ENCODE measurements around the gene FPGS. TPM values are rescaled to one million over a fixed set of nuclear protein-coding genes. Genes with fewer than 3 reads are reported as not detected.
A peak's percentile ranks its signal among the peaks of the same experiment; 100 is the strongest.
"Not testable (repeated sequence)": the region's sequence is repeated elsewhere in the genome, so short reads cannot be mapped to it uniquely, and the experiment has no call there.

FPGS gene
- total RNA-seq, 6 experiments from 2014 or later: 51.9 to 69.2 (median 62.7) TPM

- no peaks in the 10 kb centered on the region for H3K9me3 Mint-ChIP-seq
- no peak for TF ChIP-seq CTCF (IDR thresholded peaks at IDR 0.05)
- no peak for DNase-seq
- H3K36me3 Mint-ChIP-seq (ENCODE audit: low read depth): peaks cover 18% of the 10 kb centered on the region
- peaks cover 45% of the 10 kb centered on the region for H3K4me1 Mint-ChIP-seq (ENCODE audit: low read depth)
- peak overlapping the region; percentile 50; the same call in 1 of the 2 replicates for H3K4me3 Mint-ChIP-seq
- H3K27ac Mint-ChIP-seq: peak overlapping the region; percentile 78
- peaks cover 3% of the 10 kb centered on the region for H3K27me3 Mint-ChIP-seq (ENCODE audit: insufficient read depth)
Measured at GRCh38 chr9:127829205-127829906, 26.7 kb downstream of the FPGS start.

GRCh38 chr9:127832248-127832647, 29.6 kb downstream of the FPGS start:
- Mint-ChIP-seq H3K27me3 (ENCODE audit: insufficient read depth) (peaks cover 3% of the 10 kb centered on the region), H3K4me1 (ENCODE audit: low read depth) (peaks cover 61% of the 10 kb centered on the region), H3K9me3 (no peaks in the 10 kb centered on the region), H3K27ac (peak overlapping the region; percentile 74), H3K4me3 (peak overlapping the region; percentile 55), H3K36me3 (ENCODE audit: low read depth) (peaks cover 17% of the 10 kb centered on the region)
- DNase-seq: no peak
- TF ChIP-seq CTCF (IDR thresholded peaks at IDR 0.05): no peak

GRCh38 chr9:127833555-127833954, 30.9 kb downstream of the FPGS start:
- DNase-seq: peak; percentile 43
- Mint-ChIP-seq H3K27ac (peak overlapping the region; percentile 87), H3K36me3 (ENCODE audit: low read depth) (peaks cover 19% of the 10 kb centered on the region), H3K4me1 (ENCODE audit: low read depth) (peaks cover 61% of the 10 kb centered on the region), H3K9me3 (no peaks in the 10 kb centered on the region), H3K27me3 (ENCODE audit: insufficient read depth) (peaks cover 3% of the 10 kb centered on the region), H3K4me3 (no peak overlapping the region)
- TF ChIP-seq CTCF (IDR thresholded peaks at IDR 0.05): no peak

GRCh38 chr9:127835991-127836516, 33.4 kb downstream of the FPGS start:
- no peak for TF ChIP-seq CTCF (IDR thresholded peaks at IDR 0.05)
- Mint-ChIP-seq H3K36me3 (ENCODE audit: low read depth) (peaks cover 20% of the 10 kb centered on the region), H3K27me3 (ENCODE audit: insufficient read depth) (no peaks in the 10 kb centered on the region; the same call in none of the 2 replicates), H3K4me3 (peak overlapping the region; percentile 74), H3K9me3 (no peaks in the 10 kb centered on the region), H3K27ac (peak overlapping the region; percentile 99), H3K4me1 (ENCODE audit: low read depth) (peaks cover 64% of the 10 kb centered on the region)
- DNase-seq: peak; percentile 79

- DNase-seq; H3K27me3 Mint-ChIP-seq (ENCODE audit: insufficient read depth); H3K9me3 Mint-ChIP-seq; H3K4me3 Mint-ChIP-seq: not testable (repeated sequence)
- peaks cover 25% of the 10 kb centered on the region for H3K36me3 Mint-ChIP-seq (ENCODE audit: low read depth)
- H3K27ac Mint-ChIP-seq: peak overlapping the region; percentile 99
- peaks cover 64% of the 10 kb centered on the region for H3K4me1 Mint-ChIP-seq (ENCODE audit: low read depth)
Measured at GRCh38 chr9:127836561-127836960, 33.9 kb downstream of the FPGS start.

GRCh38 chr9:127837346-127837745, 34.7 kb downstream of the FPGS start:
- no peaks in the 10 kb centered on the region for H3K9me3 Mint-ChIP-seq
- H3K4me3 Mint-ChIP-seq: peak overlapping the region; percentile 84

More at GRCh38 chr9:127837346-127837745, 34.7 kb downstream of the FPGS start:
- Mint-ChIP-seq H3K27me3 (ENCODE audit: insufficient read depth) (no peaks in the 10 kb centered on the region), H3K27ac (peak overlapping the region; percentile 99), H3K36me3 (ENCODE audit: low read depth) (peaks cover 30% of the 10 kb centered on the region), H3K4me1 (ENCODE audit: low read depth) (peaks cover 60% of the 10 kb centered on the region)
- no peak for DNase-seq
- no peak for TF ChIP-seq CTCF (IDR thresholded peaks at IDR 0.05)
